ENCODE data around the gene TMEM30A.

Gene TMEM30A

GRCh38 chr6:75219263-75219662, 65.3 kb downstream of the TMEM30A start:
- no peak for DNase-seq (ENCODE audit: extremely low spot score)
- CTCF ChIA-PET, result interaction anchor here (1.0 to 2.7 kb wide), 2 partner anchors 10 to 1486 kb away, joined by 3 to 54 read pairs; no protein-coding TSS in a partner anchor
- no peak for TF ChIP-seq CTCF (IDR thresholded peaks at IDR 0.05; ENCODE audit: control extremely low read depth, extremely low read depth, low read depth, missing control alignments)
- POLR2A ChIA-PET, result no interaction called here

- no peak for DNase-seq (ENCODE audit: extremely low spot score)
- ChIA-PET POLR2A (no interaction called here), CTCF (interaction anchor here (1.5 to 2.3 kb wide), 4 partner anchors 8 to 1484 kb away, joined by 3 to 16 read pairs (median 6); no protein-coding TSS in a partner anchor)
- TF ChIP-seq CTCF (IDR thresholded peaks at IDR 0.05; ENCODE audit: control extremely low read depth, extremely low read depth, low read depth, missing control alignments), result no peak
Observed at GRCh38 chr6:75217193-75217592, 67.4 kb downstream of the TMEM30A start.

- POLR2A ChIA-PET, result no interaction called here
- TF ChIP-seq CTCF (IDR thresholded peaks at IDR 0.05; ENCODE audit: control extremely low read depth, extremely low read depth, low read depth, missing control alignments), result no peak
- no peak for DNase-seq (ENCODE audit: extremely low spot score)
- CTCF ChIA-PET, result interaction anchor here (1.2 to 1.8 kb wide), 2 partner anchors 806 to 1366 kb away, joined by 3 to 5 read pairs; no protein-coding TSS in a partner anchor
Observed at GRCh38 chr6:75215291-75215690, 69.3 kb downstream of the TMEM30A start.

GRCh38 chr6:75213732-75214131, 70.9 kb downstream of the TMEM30A start:
- DNase-seq (ENCODE audit: extremely low spot score), result no peak
- TF ChIP-seq CTCF (IDR thresholded peaks at IDR 0.05; ENCODE audit: control extremely low read depth, extremely low read depth, low read depth, missing control alignments), result peak; percentile 5
- ChIA-PET CTCF (interaction anchor here (0.8 to 1.0 kb wide), 2 partner anchors 153 to 1475 kb away, joined by 3 read pairs; no protein-coding TSS in a partner anchor), POLR2A (no interaction called here)

- no peak for DNase-seq (ENCODE audit: extremely low spot score)
- ChIA-PET CTCF (interaction anchor here (0.8 to 1.0 kb wide), 2 partner anchors 152 to 1474 kb away, joined by 3 read pairs; no protein-coding TSS in a partner anchor), POLR2A (no interaction called here)
- TF ChIP-seq CTCF (IDR thresholded peaks at IDR 0.05; ENCODE audit: control extremely low read depth, extremely low read depth, low read depth, missing control alignments), result no peak
Observed at GRCh38 chr6:75213112-75213511, 71.5 kb downstream of the TMEM30A start.

GRCh38 chr6:75211920-75212590, 72.5 kb downstream of the TMEM30A start:
- ChIA-PET CTCF (interaction anchor here (0.8 to 6.6 kb wide), 25 partner anchors 9 to 1559 kb away, joined by 3 to 89 read pairs (median 4); no protein-coding TSS in a partner anchor), POLR2A (no interaction called here)
- no peak for TF ChIP-seq CTCF (IDR thresholded peaks at IDR 0.05; ENCODE audit: control extremely low read depth, extremely low read depth, low read depth, missing control alignments)
- no peak for DNase-seq (ENCODE audit: extremely low spot score)

Data from GM10248 (cell line).